LNCaP clone FGC (cell line): ENCODE measurements around the gene GNAQ.
"Not testable (repeated sequence)": the region's sequence is repeated elsewhere in the genome, so short reads cannot be mapped to it uniquely, and the experiment has no call there.

ENCODE experiments used
- DNase-seq: peaks from one replicate; pipeline ENCODE4 v3.0.0-alpha.2; 2011; ENCODE audit warnings: low read depth
- H3K4me3 ChIP-seq: 2 replicates; pipeline ENCODE4 v1.5.1; 2011; ENCODE audit warnings: mild to moderate bottlenecking, low read depth, low read length, control low read depth
- TF ChIP-seq, protein P1 (sequence below): IDR thresholded peaks from 2 replicates; pipeline ENCODE4 v1.5.1; 2012; ENCODE audit warnings: mild to moderate bottlenecking; ENCODE audit not compliant: control insufficient read depth, insufficient read depth; ENCODE audit errors: extremely low read depth

The GNAQ gene

DNA sequence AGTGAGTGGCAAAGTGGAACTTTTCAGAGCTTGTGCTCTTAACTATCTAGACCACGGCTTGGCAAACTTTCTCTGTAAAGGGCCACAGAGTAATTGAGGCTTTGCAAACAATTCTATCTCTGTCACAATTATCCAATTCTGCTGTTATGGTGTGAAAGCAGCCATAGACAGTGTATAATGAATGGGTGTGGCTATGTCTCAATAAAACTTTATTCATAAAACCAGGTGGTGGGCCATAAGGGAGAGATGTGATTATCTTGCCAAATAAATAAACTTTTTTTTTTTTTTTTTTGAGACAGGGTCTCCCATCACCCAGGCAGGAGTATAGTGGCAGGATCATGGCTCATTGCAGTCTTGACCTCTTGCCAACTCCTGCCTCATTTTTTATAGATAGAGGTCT lies 304.8 kb downstream of the GNAQ start:
- no peak overlapping the region for H3K4me3 ChIP-seq
- TF ChIP-seq, protein P1, sequence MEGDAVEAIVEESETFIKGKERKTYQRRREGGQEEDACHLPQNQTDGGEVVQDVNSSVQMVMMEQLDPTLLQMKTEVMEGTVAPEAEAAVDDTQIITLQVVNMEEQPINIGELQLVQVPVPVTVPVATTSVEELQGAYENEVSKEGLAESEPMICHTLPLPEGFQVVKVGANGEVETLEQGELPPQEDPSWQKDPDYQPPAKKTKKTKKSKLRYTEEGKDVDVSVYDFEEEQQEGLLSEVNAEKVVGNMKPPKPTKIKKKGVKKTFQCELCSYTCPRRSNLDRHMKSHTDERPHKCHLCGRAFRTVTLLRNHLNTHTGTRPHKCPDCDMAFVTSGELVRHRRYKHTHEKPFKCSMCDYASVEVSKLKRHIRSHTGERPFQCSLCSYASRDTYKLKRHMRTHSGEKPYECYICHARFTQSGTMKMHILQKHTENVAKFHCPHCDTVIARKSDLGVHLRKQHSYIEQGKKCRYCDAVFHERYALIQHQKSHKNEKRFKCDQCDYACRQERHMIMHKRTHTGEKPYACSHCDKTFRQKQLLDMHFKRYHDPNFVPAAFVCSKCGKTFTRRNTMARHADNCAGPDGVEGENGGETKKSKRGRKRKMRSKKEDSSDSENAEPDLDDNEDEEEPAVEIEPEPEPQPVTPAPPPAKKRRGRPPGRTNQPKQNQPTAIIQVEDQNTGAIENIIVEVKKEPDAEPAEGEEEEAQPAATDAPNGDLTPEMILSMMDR, result no peak
- DNase-seq, result no peak

DNA sequence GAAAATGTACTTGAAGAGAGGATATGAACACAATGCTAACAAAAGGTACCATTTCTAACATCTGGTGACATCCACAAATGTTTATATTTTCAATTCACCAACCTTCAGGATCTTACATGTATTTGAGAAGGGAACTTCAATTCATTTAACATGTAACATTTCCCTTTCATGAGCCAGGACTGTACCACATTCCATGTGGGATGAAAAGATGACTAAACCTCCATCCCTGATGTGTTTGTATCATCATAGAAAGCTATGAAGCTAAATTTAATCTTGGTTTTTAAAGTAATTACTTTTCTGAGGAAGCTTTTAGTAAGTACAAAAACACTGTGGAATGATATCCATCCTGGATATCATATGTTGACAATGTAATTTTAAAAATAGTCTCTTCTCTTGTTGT lies 305.3 kb downstream of the GNAQ start:
- no peak for DNase-seq
- no peak overlapping the region for H3K4me3 ChIP-seq
- TF ChIP-seq, protein P1, result no peak

DNA sequence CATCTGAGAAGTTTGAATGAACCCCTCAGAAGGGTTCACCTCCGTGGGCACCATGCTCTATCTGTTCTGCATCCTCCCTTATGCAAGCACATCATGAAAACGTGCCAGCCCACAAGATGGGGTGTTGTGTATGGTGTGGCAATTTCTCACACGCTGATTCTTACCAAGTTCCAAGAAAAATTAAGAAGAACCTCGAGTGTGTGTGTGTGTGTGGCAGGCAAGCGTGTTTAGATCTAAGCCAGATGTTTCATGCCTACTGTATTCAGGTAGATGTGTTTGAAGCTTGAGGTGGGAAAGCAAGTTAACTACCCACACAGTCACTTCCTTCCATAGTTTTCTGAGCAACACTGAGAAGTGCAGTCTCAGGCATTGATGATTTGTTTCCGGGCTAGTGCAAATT lies 305.8 kb downstream of the GNAQ start:
- TF ChIP-seq, protein P1, result no peak
- no peak overlapping the region for H3K4me3 ChIP-seq
- no peak for DNase-seq

DNA sequence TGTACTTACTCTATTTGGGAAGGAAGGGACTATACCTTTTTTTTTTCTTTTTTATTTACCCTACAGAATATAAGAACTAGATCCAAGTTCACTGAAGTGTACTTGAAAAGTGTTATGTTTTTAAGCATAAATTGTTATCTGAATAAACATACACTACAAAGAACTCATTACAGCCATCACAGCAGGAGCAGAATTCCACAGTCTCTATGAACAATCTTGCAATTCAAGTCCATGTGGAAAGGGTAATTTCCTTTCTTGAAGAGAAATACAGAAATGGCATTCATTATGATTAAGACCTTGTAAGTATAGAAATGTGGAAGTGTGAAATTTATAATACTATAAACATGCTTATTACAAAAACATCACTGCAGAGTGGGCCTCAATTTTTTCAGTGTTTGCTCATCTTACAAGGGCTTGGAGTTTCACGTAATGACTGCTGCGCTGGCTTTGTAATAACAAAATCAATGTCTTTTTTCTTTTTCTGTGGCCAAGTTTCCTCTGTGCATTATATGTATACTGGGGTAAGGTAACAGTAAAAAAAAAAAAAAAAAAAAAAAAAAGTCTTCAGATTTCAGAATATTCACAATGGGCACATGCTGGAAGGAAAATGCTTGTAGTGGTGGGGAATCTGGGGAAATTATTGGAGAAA lies 306.4 kb downstream of the GNAQ start:
- no peak overlapping the region for H3K4me3 ChIP-seq
- DNase-seq, result no peak
- TF ChIP-seq, protein P1, result no peak

DNA sequence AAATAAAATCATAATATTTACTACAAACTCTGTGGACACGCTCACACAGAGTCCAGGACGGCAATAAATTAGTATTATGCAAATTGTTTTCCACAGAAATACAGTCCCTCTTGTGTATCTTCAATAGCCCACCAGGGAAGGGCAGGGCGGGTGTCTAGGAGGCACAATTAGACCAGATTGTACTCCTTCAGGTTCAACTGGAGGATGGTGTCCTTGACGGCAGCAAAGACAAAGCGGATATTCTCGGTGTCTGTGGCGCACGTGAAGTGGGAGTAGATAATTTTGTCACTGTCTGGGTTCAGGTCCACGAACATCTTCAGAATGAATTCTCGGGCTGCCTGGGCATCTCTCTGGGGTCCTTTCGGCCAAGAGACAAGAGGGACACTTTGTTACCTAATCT lies 310.5 kb downstream of the GNAQ start:
- H3K4me3 ChIP-seq, result not testable (repeated sequence)

DNA sequence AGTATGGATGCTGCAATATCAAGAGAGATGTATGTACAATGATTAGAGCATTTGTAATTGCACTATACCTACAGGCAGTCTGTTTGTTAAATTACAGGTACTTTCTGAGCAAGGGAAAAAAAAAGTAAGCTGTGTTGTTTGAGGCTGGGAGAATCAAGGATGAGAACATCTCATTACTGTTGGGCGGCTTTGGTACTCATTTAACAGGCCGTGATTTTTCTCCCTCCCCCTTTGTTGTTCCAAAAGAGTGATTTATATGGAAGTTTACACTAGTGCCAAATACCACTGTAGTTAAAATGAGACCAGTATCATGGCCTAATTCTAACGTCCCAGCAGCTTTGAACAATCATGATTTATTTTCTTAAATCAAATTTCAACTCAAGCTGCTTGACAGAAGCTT lies 312.3 kb downstream of the GNAQ start:
- TF ChIP-seq, protein P1, result no peak
- H3K4me3 ChIP-seq, result no peak overlapping the region
- no peak for DNase-seq

More for the DNA sequence above, 310.5 kb downstream of the GNAQ start:
- DNase-seq, result not testable (repeated sequence)

DNA sequence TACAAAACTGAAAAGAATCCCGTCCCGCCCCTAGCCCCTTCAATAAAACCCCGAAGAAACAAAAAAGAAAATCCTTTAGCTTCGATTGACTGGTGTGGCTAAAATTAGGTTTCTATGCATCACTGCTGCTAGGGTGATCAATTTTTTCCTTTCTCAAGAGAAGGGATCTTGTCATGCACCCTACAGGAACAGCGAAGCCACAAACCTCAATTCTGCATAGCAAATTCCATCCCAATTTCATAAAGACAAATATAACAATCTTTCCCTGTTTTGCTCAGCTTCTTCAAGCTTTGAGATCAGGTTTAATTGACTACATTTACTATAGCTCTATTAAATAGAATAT lies 313.3 kb downstream of the GNAQ start:
- H3K4me3 ChIP-seq, DNase-seq: not testable (repeated sequence)

DNA sequence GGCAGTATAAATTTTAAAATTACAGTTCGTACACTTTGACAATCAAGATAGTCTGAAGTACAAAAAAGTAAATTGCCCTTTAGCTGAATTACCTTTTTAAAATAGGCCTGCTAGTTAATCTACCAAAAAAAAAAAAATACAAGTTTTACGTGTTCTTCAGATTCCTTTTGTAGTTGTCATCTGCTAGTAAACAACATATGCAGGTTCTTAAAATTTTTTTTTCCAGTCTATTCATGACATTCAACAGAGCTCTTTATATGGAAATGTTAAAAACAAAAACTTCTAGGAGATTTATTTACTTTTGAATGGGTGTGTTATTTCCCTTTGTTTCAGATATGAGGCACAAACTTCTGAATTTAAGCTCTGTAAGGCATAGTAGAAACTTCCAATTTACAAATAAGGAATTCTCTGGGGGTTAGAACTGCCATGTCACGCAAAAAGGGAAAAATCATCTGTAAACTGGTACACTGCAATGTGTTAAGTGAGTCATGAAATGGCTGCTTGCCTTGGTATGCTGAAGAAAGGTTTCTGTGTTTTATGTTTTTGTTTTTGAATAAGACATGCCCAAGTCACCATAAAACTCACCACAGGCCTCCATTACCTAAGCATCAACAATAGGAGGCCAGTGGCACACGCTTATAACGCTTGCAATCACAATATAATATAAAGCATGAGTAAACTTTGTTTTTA lies 313.9 kb downstream of the GNAQ start:
- not testable (repeated sequence) for DNase-seq

More for the DNA sequence above, 313.9 kb downstream of the GNAQ start:
- H3K4me3 ChIP-seq, result not testable (repeated sequence)
